HepG2 (cell line): ENCODE results near the gene PTPMT1. TPM values are rescaled to one million over a fixed set of nuclear protein-coding genes. Genes with fewer than 3 reads are reported as not detected.

ENCODE experiments used
- ARNT ChIP-seq: fragments of 450-650 bp; IDR thresholded peaks from 2 replicates; pipeline ENCODE4 v1.6.1; 2017
- ARNT2 ChIP-seq: sonication (generic); formaldehyde crosslinking; IDR thresholded peaks from 2 replicates; pipeline ENCODE4 v1.8.0; 2022; ENCODE audit warnings: mild to moderate bottlenecking, low read depth, missing genetic modification reagents, moderate library complexity
- ATF7 ChIP-seq, 2 experiments: fragments of 450-650 bp in 1 of 2; sonication (generic) in 1 of 2; formaldehyde crosslinking in 1 of 2; IDR thresholded peaks; 2 replicates each; pipeline versions ENCODE4 v1.4.0 to v1.6.1; 2016 to 2020; ENCODE audit warnings: antibody characterized with exemption in 1 of 2, mild to moderate bottlenecking in 1 of 2, missing genetic modification reagents in 1 of 2
- BHLHE40 ChIP-seq: IDR thresholded peaks from 2 replicates; pipeline ENCODE4 v1.6.1; 2011; ENCODE audit warnings: low read length, improper control_type of control experiment
- CHD2 ChIP-seq: IDR thresholded peaks from 2 replicates; pipeline ENCODE4 v1.6.1; 2011; ENCODE audit warnings: low read depth, low read length, improper control_type of control experiment
- CHD4 ChIP-seq: fragments of 200-600 bp; sonication (generic); IDR thresholded peaks from 2 replicates; pipeline ENCODE4 v1.7.0; 2017; ENCODE audit warnings: mild to moderate bottlenecking, low read length, borderline replicate concordance
- HDAC6 ChIP-seq: fragments of 200-600 bp; sonication (generic); IDR thresholded peaks from 2 replicates; pipeline ENCODE4 v1.7.0; 2017; ENCODE audit warnings: mild to moderate bottlenecking, antibody characterized with exemption, low read length, low read depth
- HHEX ChIP-seq: IDR thresholded peaks from 2 replicates; pipeline ENCODE4 v1.6.1; 2016; ENCODE audit warnings: control low read depth
- JUND ChIP-seq: sonication (generic); formaldehyde crosslinking; IDR thresholded peaks from 2 replicates; pipeline ENCODE4 v1.8.0; 2022; ENCODE audit warnings: mild to moderate bottlenecking, missing genetic modification reagents
- MEIS1 ChIP-seq: sonication (generic); formaldehyde crosslinking; IDR thresholded peaks from 2 replicates; pipeline ENCODE4 v1.9.0; 2021; ENCODE audit warnings: mild to moderate bottlenecking, missing genetic modification reagents, moderate library complexity, borderline replicate concordance
- MZF1 ChIP-seq: sonication (generic); formaldehyde crosslinking; IDR thresholded peaks from 2 replicates; pipeline ENCODE4 v1.8.1; 2023; ENCODE audit warnings: mild to moderate bottlenecking, missing genetic modification reagents, borderline replicate concordance
- PHF21A ChIP-seq: sonication (generic); formaldehyde crosslinking; IDR thresholded peaks from 2 replicates; pipeline ENCODE4 v1.5.0; 2020; ENCODE audit warnings: mild to moderate bottlenecking, missing genetic modification reagents
- PRPF4 ChIP-seq: fragments of 200-400 bp; formaldehyde crosslinking; IDR thresholded peaks from 2 replicates; pipeline ENCODE4 v1.6.1; 2016; ENCODE audit warnings: low read length, low read depth; ENCODE audit not compliant: poor library complexity, severe bottlenecking
- RNF2 ChIP-seq: fragments of 450-650 bp; conservative IDR thresholded peaks from 2 replicates; pipeline ENCODE4 v1.6.1; 2016; ENCODE audit warnings: low read depth
- SRSF4 ChIP-seq: fragments of 200-400 bp; formaldehyde crosslinking; IDR thresholded peaks from one replicate; pipeline ENCODE4 v1.6.1; 2018; ENCODE audit warnings: mild to moderate bottlenecking, low read depth, low read length, moderate library complexity; ENCODE audit not compliant: poor library complexity, severe bottlenecking
- TARDBP ChIP-seq: sonication (generic); formaldehyde crosslinking; IDR thresholded peaks from 2 replicates; pipeline ENCODE4 v1.8.0; 2022; ENCODE audit warnings: mild to moderate bottlenecking, missing genetic modification reagents
- XBP1 ChIP-seq: sonication (generic); formaldehyde crosslinking; IDR thresholded peaks from 2 replicates; pipeline ENCODE4 v1.5.0; 2020; ENCODE audit warnings: missing genetic modification reagents
- ZBTB2 ChIP-seq: sonication (generic); formaldehyde crosslinking; IDR thresholded peaks from 2 replicates; pipeline ENCODE4 v1.8.0; 2022; ENCODE audit warnings: low read depth, missing genetic modification reagents
- ZBTB21 ChIP-seq: sonication (generic); formaldehyde crosslinking; IDR thresholded peaks from 2 replicates; pipeline ENCODE4 v1.4.0; 2020; ENCODE audit warnings: missing genetic modification reagents
- ZBTB46 ChIP-seq: sonication (generic); formaldehyde crosslinking; IDR thresholded peaks from 2 replicates; pipeline ENCODE4 v1.4.0; 2020; ENCODE audit warnings: mild to moderate bottlenecking, missing genetic modification reagents, borderline replicate concordance
- ZBTB8A ChIP-seq: sonication (generic); formaldehyde crosslinking; IDR thresholded peaks from 2 replicates; pipeline ENCODE4 v1.4.0; 2020; ENCODE audit warnings: mild to moderate bottlenecking, low read depth, missing genetic modification reagents, borderline replicate concordance
- ZNF253 ChIP-seq: sonication (generic); formaldehyde crosslinking; IDR thresholded peaks from 2 replicates; pipeline ENCODE4 v1.8.0; 2022; ENCODE audit warnings: mild to moderate bottlenecking, missing genetic modification reagents, borderline replicate concordance
- ZNF326 ChIP-seq: sonication (generic); formaldehyde crosslinking; IDR thresholded peaks from 2 replicates; pipeline ENCODE4 v1.4.0; 2020; ENCODE audit warnings: missing genetic modification reagents, borderline replicate concordance
- ZNF33A ChIP-seq: sonication (generic); formaldehyde crosslinking; IDR thresholded peaks from 2 replicates; pipeline ENCODE4 v1.5.1; 2020; ENCODE audit warnings: missing genetic modification reagents, mild to moderate bottlenecking, moderate library complexity, borderline replicate concordance
- ZNF563 ChIP-seq: sonication (generic); formaldehyde crosslinking; IDR thresholded peaks from 2 replicates; pipeline ENCODE4 v1.8.0; 2022; ENCODE audit warnings: mild to moderate bottlenecking, moderate library complexity, missing genetic modification reagents
- ZNF773 ChIP-seq: sonication (generic); formaldehyde crosslinking; IDR thresholded peaks from 2 replicates; pipeline ENCODE4 v1.4.0; 2020; ENCODE audit warnings: missing genetic modification reagents, borderline replicate concordance
- ZSCAN31 ChIP-seq: sonication (generic); formaldehyde crosslinking; IDR thresholded peaks from 2 replicates; pipeline ENCODE4 v1.5.0; 2020; ENCODE audit warnings: low read depth, mild to moderate bottlenecking, missing genetic modification reagents
- polyA plus RNA-seq, 8 experiments: library from polyadenylated mRNA; depleted of rRNA in 3 of 8; stranded (reverse) in 7 of 8; unstranded in 1 of 8; fragments of >200 nt; fragmentation: Illumina TruSeq in 4 of 8; extraction: Trizol in 4 of 8; gene quantifications; 2 replicates each; pipeline versions ENCODE4 v1.2.1 to v1.2.3, GENCODE V29; 2011 to 2016; ENCODE audit warnings: low read depth in 4 of 8, missing spikeins in 1 of 8, mixed read lengths in 1 of 8; ENCODE audit not compliant: insufficient read depth in 1 of 8
- total RNA-seq, 5 experiments: library from RNA; depleted of rRNA; stranded (reverse); fragments of >200 nt; fragmentation: Illumina TruSeq; extraction: Trizol; gene quantifications; 2 replicates each; pipeline ENCODE4 v1.2.3, GENCODE V29; 2016; ENCODE audit warnings: low read depth in 1 of 5
- TF ChIP-seq, protein P1 (sequence below): sonication (generic); formaldehyde crosslinking; IDR thresholded peaks from 2 replicates; pipeline ENCODE4 v1.5.0; 2020; ENCODE audit warnings: mild to moderate bottlenecking, low read depth, missing genetic modification reagents, borderline replicate concordance

The PTPMT1 gene
- total and polyA plus RNA-seq, 2 of the 13 experiments (the other 11 are each of a cell fraction or from before 2014, with no cell fraction given), result 55.6 to 129 TPM

DNA sequence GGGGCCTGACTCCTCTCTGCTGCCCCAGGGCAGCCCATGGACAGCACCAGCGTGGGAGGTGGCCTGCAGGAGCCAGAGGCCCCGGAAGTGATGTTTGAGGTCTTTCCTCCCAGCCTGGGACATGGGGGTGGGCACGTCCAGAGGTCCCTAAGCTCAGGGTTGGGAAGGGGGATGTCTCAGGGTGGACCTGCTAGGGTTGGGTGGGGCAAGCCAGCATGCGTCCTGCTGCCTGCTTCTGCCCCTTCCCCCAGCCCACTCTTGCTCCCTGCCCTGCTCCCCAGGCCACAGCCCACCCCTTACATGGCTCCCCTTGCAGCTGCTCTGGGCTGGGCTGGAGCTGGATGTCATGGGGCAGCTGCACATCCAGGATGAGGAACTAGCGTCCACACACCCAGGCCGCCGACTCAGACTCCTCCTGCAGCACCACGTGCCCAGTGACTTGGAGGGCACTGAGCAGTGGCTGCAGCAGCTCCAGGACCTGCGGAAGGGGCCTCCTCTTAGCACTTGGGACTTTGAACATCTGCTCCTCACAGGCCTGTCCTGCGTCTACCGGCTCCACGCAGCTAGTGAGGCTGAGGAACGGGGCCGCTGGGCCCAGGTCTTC, 22.4 kb downstream of the PTPMT1 start (continued):
- TF ChIP-seq, protein P1, sequence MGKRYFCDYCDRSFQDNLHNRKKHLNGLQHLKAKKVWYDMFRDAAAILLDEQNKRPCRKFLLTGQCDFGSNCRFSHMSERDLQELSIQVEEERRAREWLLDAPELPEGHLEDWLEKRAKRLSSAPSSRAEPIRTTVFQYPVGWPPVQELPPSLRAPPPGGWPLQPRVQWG, result no peak
- TF ChIP-seq ATF7 (IDR thresholded peaks at IDR 0.05), result no peak
- TF ChIP-seq ATF7 (CRISPR knock-in tag; IDR thresholded peaks at IDR 0.05), result peak; percentile 52; the same call in 1 of the 2 replicates
- TF ChIP-seq ZNF253, result no peak
- no peak for TF ChIP-seq JUND (CRISPR knock-in tag)
- TF ChIP-seq ZBTB2 (CRISPR knock-in tag), result no peak
- TF ChIP-seq ARNT2 (CRISPR knock-in tag), result peak; percentile 72
- TF ChIP-seq ZNF33A (CRISPR knock-in tag), result no peak
- TF ChIP-seq ZSCAN31 (CRISPR knock-in tag), result 0 out of 2 replicates have a peak, but pooled peaks have one; percentile 38
- no peak for TF ChIP-seq HHEX
- TF ChIP-seq PRPF4, result no peak
- no peak for TF ChIP-seq MZF1
- TF ChIP-seq CHD2, result no peak
- TF ChIP-seq ZNF773, result no peak
- TF ChIP-seq ARNT, result no peak
- no peak for TF ChIP-seq SRSF4
- TF ChIP-seq ZBTB8A (CRISPR knock-in tag), result peak; percentile 51; the same call in 1 of the 2 replicates
- TF ChIP-seq HDAC6, result no peak
- no peak for TF ChIP-seq XBP1
- TF ChIP-seq TARDBP, result peak; percentile 64; the same call in 1 of the 2 replicates
- no peak for TF ChIP-seq ZNF326 (CRISPR knock-in tag)
- peak; percentile 73; the same call in 1 of the 2 replicates for TF ChIP-seq MEIS1 (CRISPR knock-in tag)
- TF ChIP-seq BHLHE40, result no peak
- TF ChIP-seq ZBTB21 (CRISPR knock-in tag), result no peak
- no peak for TF ChIP-seq RNF2
- no peak for TF ChIP-seq PHF21A (CRISPR knock-in tag)
- TF ChIP-seq ZBTB46 (CRISPR knock-in tag), result no peak
- TF ChIP-seq ZNF563, result 0 out of 2 replicates have a peak, but pooled peaks have one; percentile 28
- TF ChIP-seq CHD4, result no peak
